Cardiac muscle cell (in vitro differentiated cells and primary cell): ENCODE measurements around the gene SLC25A21. TPM values are rescaled to one million over a fixed set of nuclear protein-coding genes. Genes with fewer than 3 reads are reported as not detected.
"Not testable (repeated sequence)": the region's sequence is repeated elsewhere in the genome, so short reads cannot be mapped to it uniquely, and the experiment has no call there.

Source experiments
- DNase-seq, 2 donors: peaks; one replicate each; pipeline versions ENCODE4 v3.0.0 to v3.0.0-alpha.2; 2010 to 2017; ENCODE audit warnings: low read depth in 1 of 2, low spot score in 1 of 2
- H3K27ac ChIP-seq: fragments of 200-600 bp; sonication (generic); 2 replicates; pipeline ENCODE4 v1.5.1; 2016
- H3K27me3 ChIP-seq: fragments of 200-600 bp; sonication (generic); 2 replicates; pipeline ENCODE4 v1.6.0; 2016; ENCODE audit warnings: control low read depth
- H3K36me3 ChIP-seq: fragments of 200-600 bp; sonication (generic); 2 replicates; pipeline ENCODE4 v1.5.1; 2016; ENCODE audit warnings: control low read depth
- H3K4me1 ChIP-seq: fragments of 200-600 bp; sonication (generic); 2 replicates; pipeline ENCODE4 v1.8.1; 2017; ENCODE audit warnings: low read depth, mild to moderate bottlenecking, mixed run types
- H3K4me3 ChIP-seq: fragments of 200-600 bp; sonication (generic); 2 replicates; pipeline ENCODE4 v1.5.1; 2016; ENCODE audit warnings: mild to moderate bottlenecking
- H3K9me3 ChIP-seq: fragments of 200-600 bp; sonication (generic); 2 replicates; pipeline ENCODE4 v1.5.1; 2017; ENCODE audit warnings: low read depth, mild to moderate bottlenecking, control low read depth
- polyA plus RNA-seq: library from polyadenylated mRNA; unstranded; fragments of >200 nt; fragmentation: Nextera tagmentation; extraction: Ambion mirVana; gene quantifications from 2 replicates; pipeline ENCODE4 v1.2.1, GENCODE V29; 2016
- total RNA-seq: library from RNA; depleted of rRNA; stranded (reverse); fragments of >200 nt; gene quantifications from 2 replicates; pipeline ENCODE4 v1.2.3, GENCODE V29; 2016
- TF ChIP-seq, protein P1 (sequence below): IDR thresholded peaks from 2 replicates; pipeline ENCODE4 v1.5.1; 2012; ENCODE audit warnings: low read depth, mild to moderate bottlenecking, low read length

Gene SLC25A21
- total and polyA plus RNA-seq, 2 experiments from 2014 or later, result 0.63 to 8.4 TPM

DNA sequence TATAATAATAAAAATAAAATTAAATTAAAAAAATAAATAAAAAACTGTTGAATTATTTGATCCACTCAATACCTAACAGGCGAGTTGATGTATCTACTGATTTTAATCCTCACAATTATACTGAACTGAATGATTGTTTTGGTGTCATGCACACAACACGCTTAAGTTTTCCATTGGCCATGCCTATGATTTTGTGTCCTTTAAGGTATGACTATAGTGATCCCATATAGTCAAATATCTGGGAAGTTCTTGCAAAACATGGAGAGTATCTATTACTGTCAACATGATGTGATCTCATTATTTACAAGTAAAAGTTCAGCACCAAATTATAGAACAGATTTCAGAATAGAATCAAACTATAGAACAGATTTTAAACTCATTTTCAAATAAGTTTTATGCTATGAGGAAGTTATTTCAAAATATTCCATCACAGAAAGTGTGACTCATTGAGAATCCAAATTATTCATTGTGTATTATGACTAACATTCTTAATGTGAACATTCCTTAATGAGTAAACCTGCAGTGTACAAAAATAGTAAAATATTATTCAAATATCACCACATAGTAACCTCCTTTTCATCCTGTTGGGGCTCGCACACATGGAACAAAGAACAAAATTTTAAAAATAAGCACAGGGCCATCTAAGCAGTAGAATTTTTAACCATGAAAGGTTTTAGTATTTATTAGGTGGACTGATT lies 190.4 kb downstream of the SLC25A21 start:
- H3K27me3 ChIP-seq, result no peaks in the 10 kb centered on the region
- H3K27ac ChIP-seq, result no peak overlapping the region
- H3K9me3 ChIP-seq, result no peaks in the 10 kb centered on the region
- no peaks in the 10 kb centered on the region for H3K36me3 ChIP-seq
- no peak overlapping the region for H3K4me3 ChIP-seq
- TF ChIP-seq, protein P1, sequence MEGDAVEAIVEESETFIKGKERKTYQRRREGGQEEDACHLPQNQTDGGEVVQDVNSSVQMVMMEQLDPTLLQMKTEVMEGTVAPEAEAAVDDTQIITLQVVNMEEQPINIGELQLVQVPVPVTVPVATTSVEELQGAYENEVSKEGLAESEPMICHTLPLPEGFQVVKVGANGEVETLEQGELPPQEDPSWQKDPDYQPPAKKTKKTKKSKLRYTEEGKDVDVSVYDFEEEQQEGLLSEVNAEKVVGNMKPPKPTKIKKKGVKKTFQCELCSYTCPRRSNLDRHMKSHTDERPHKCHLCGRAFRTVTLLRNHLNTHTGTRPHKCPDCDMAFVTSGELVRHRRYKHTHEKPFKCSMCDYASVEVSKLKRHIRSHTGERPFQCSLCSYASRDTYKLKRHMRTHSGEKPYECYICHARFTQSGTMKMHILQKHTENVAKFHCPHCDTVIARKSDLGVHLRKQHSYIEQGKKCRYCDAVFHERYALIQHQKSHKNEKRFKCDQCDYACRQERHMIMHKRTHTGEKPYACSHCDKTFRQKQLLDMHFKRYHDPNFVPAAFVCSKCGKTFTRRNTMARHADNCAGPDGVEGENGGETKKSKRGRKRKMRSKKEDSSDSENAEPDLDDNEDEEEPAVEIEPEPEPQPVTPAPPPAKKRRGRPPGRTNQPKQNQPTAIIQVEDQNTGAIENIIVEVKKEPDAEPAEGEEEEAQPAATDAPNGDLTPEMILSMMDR, result no peak
- DNase-seq, result no peak
- no peaks in the 10 kb centered on the region for H3K4me1 ChIP-seq

DNA sequence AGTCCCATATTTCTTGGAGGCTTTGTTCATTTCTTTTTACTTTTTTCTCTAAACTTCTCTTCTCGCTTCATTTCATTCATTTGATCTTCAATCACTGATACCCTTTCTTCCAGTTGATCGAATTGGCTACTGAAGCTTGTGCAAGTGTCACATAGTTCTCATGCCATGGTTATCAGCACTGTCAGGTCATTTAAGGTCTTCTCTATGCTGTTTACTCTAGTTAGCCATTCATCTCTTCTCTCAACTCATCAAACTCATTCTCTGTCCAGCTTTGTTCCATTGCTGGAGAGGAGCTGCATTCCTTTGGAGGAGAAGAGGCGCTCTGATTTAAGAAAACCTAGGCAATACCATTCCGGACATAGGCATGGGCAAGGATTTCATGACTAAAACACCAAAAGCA lies 192.0 kb downstream of the SLC25A21 start:
- H3K4me1 ChIP-seq, H3K27ac ChIP-seq, H3K9me3 ChIP-seq, DNase-seq, H3K4me3 ChIP-seq, H3K36me3 ChIP-seq, H3K27me3 ChIP-seq: not testable (repeated sequence)

DNA sequence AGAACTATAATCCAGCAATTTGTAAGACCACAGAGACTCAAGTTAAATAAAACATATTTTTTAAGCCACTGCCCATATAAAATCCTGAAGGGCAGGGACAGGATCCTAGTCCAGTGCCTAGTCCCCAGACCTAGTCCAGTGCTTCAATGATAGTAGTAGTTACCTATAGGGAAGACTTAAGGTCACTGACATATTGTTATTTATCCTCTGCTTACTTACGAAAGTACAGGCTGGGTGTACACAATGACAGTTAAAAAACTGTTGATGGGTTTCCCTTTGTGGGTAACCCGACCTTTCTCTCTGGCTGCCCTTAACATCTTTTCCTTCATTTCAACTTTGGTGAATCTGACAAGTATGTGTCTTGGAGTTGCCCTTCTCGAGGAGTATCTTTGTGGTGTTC lies 192.5 kb downstream of the SLC25A21 start:
- TF ChIP-seq, protein P1, result no peak
- H3K27ac ChIP-seq, result no peak overlapping the region
- no peak overlapping the region for H3K4me3 ChIP-seq
- no peak for DNase-seq
- H3K36me3 ChIP-seq, result no peaks in the 10 kb centered on the region
- H3K9me3 ChIP-seq, result no peaks in the 10 kb centered on the region
- H3K27me3 ChIP-seq, result no peaks in the 10 kb centered on the region
- H3K4me1 ChIP-seq, result no peaks in the 10 kb centered on the region

DNA sequence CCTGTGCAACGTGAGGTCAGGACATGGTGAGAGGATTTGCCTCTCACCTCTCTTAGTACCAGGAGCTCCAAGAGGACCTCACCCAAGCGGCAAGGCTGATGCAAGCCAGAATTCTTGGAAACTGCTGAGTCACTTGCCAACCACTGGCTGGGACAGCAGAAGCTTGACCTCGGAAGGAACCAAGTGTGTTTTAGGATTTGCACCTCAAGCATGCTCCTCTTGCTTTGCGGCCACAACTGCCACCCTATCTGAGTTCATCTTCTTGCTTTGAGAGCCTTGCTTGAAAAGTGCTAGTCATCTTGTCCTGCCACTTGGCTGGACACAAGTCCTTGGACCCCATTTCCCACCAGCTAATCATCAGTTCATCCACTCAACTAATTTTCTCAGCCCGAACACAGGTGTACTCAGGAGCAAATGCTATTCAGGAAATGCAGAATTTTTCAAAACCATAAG lies 195.8 kb downstream of the SLC25A21 start:
- Histone ChIP-seq H3K36me3 (no peaks in the 10 kb centered on the region), H3K27ac (no peak overlapping the region), H3K4me1 (no peaks in the 10 kb centered on the region), H3K4me3 (no peak overlapping the region), H3K9me3 (no peaks in the 10 kb centered on the region), H3K27me3 (no peaks in the 10 kb centered on the region)
- TF ChIP-seq, protein P1, result no peak
- DNase-seq, result no peak

DNA sequence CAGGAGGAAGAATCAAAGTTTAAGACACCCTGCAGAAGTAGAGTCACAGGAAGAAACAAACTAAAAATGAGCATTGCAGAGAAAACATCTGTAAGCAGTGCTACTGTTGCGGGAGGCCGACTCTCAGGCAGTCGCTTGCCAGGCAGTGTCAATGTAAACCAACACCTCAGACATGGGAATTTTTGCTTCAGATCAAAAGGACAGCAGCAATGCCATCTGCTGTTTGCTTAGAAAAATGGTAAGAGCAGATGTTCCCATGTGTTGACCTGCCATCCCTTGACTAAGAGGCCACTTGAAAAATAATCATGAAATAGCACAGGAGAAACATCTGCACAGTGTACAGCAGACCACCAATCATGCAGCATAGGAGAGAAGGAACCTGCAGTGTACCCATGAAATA lies 196.6 kb downstream of the SLC25A21 start:
- Histone ChIP-seq H3K4me3 (no peak overlapping the region), H3K4me1 (no peaks in the 10 kb centered on the region), H3K27me3 (no peaks in the 10 kb centered on the region), H3K27ac (no peak overlapping the region), H3K9me3 (no peaks in the 10 kb centered on the region), H3K36me3 (no peaks in the 10 kb centered on the region)
- DNase-seq, result no peak
- TF ChIP-seq, protein P1, result no peak

DNA sequence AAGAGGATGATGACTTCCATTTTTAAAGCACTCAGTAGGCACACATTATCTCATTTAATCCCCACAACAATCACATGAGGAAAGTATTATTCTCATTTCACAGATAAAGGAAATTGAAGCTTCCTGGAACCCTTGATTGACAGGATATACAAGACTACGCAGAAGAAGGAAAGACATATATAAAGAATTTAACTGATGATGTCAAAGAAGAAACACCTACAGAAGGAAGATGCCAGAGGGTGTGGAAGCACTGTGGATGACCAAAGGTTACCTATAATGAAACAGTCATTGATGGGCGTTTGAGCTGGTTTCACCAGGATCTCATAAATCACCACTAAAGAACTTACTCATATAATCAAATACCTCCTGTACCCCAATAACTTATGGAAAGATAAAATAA lies 197.4 kb downstream of the SLC25A21 start:
- no peak overlapping the region for H3K4me3 ChIP-seq
- no peaks in the 10 kb centered on the region for H3K27me3 ChIP-seq
- H3K4me1 ChIP-seq, result no peaks in the 10 kb centered on the region
- DNase-seq, result no peak
- no peak overlapping the region for H3K27ac ChIP-seq
- no peaks in the 10 kb centered on the region for H3K36me3 ChIP-seq
- TF ChIP-seq, protein P1, result no peak
- no peaks in the 10 kb centered on the region for H3K9me3 ChIP-seq
